Measurements from ENCODE around the gene MYBBP1A. TPM values are rescaled to one million over a fixed set of nuclear protein-coding genes. Genes with fewer than 3 reads are reported as not detected.

The MYBBP1A gene
- total RNA-seq, 5 donors from 2014 or later (not counting 1 experiment from before 2014, with no cell fraction given), result 57.0 to 102 (median 94.2) TPM

DNA sequence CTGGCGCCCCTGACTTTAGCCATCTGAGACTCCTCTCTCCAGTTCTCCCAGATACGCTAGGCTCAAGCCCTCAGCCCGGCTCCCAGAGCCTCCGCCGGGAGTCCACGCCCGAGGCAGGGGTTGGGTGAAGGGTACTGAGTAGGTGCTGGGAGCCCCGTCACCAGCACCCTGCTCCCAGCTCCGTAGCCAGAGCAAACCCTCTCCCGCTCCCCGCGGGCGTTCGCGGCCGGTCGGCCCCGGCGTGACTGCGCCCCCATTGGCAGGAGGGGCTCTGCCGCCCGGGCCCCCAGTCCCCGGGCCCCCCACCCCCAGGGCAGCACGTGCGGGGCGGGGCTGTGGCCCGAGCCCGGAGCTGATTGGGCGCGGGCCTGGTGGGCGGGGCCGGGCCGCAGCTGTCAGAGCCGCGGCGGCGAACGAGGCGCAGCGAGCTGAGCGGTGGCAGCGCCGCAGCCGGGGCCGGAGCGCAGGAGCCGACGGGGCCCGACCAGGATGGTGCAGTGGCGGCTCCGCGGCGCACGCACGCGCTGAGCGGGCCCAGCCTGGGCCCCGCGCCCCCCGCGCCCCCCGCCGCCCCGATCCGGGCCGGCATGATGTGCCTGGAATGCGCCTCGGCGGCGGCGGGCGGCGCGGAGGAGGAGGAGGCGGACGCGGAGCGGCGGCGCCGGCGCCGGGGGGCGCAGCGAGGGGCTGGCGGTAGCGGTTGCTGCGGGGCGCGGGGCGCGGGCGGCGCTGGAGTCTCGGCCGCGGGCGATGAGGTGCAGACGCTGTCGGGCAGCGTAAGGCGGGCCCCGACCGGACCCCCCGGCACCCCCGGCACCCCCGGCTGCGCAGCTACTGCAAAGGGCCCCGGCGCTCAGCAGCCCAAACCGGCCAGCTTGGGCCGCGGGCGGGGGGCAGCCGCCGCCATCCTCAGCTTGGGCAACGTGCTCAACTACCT, 56.5 kb downstream of the MYBBP1A start, which contains the start of gene SPNS2:
Gene SPNS2 (plus strand): TSS at position 421 of the 937 bp plus-strand sequence. CDS start 167 bp downstream, at position 588.
- Histone ChIP-seq H3K4me3 (ENCODE audit: control insufficient read depth in 1 of 2, extremely low read depth in 1 of 2, low read length in 1 of 2) (peak within 1 kb of the TSS; percentile 41 to 65), H3K27ac (ENCODE audit: low read length) (no peak within 1 kb of the TSS), H3K36me3 (ENCODE audit: control insufficient read depth in 2 of 2, extremely low read depth in 1 of 2, insufficient read depth in 1 of 2, low read length in 1 of 2) (no peaks in the 10 kb centered on the region), H3K27me3 (replicated peaks in 1 of 2; ENCODE audit: control insufficient read depth in 2 of 2, extremely low read depth in 1 of 2, insufficient read depth in 2 of 2, low read length in 1 of 2) (peaks cover 0 to 49% of the 10 kb centered on the region in 2 experiments), H3K9me3 (no peaks in the 10 kb centered on the region), H3K4me1 (ENCODE audit: control insufficient read depth in 1 of 2, extremely low read depth in 1 of 2, insufficient read depth in 2 of 2, low read length in 2 of 2) (peaks cover 4 to 36% of the 10 kb centered on the region in 2 experiments)
- Mint-ChIP-seq H3K27me3 (peaks cover 14 to 30% of the 10 kb centered on the region in 2 donors), H3K27ac (no peak within 1 kb of the TSS), H3K9me3 (no peaks in the 10 kb centered on the region), H3K4me3 (peak within 1 kb of the TSS; percentile 67 to 84 (median 78)), H3K36me3 (no peaks in the 10 kb centered on the region), H3K4me1 (peaks cover 16 to 25% (median 18%) of the 10 kb centered on the region in 3 donors)
- ATAC-seq (replicated peaks in 1 of 4) (peak; percentile 91 to 95 (median 94)), DNase-seq (peak in 34 of 35 experiments; percentile 8 to 80 (median 46))
- under 1% methylated on average over 106 of the region's 117 CpGs for WGBS (ENCODE audit: insufficient coverage)
- ChIA-PET CTCF (interaction anchor here in 1 of 2 donors (0.6 to 1.3 kb wide), 2 partner anchors 68 to 75 kb away, joined by 4 to 6 read pairs; no protein-coding TSS in a partner anchor), POLR2A (interaction anchor here in 1 of 2 donors (0.7 kb wide), 1 partner anchor 401 kb away, joined by 4 read pairs; no protein-coding TSS in a partner anchor)

DNA sequence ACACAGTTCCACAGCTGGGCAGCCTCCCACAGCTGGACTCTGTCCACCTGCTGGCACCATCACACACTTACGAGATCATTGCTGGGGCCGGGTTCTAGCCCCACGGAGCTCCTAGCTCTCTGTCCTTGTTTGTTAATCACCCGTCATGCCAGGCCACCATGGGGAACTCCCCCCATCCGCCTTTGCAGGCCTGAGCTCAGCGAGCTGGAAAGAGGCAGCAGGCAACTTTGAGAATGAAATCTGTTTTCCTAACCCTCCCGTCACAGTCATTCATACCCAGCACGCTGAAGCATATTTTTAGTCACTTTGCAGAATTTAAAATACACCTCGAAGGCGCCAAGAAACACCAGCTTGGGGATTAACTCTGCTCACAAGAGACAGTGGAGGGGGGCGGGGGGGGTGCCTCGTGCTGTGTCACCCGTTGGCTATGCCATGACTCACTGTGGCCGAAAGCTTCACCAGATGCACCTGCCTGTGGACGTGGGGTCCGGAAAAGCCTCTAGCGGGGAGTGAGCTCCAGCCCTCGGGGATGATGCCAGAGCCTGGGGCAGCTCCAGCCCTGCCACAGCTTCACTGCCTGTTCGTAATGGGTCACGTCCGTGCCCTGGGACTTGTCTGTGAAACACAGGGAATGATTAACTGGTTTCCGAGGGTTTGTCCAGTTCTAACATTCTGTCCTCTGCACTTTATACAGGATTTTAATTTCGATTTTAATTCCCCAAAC, 57.9 kb downstream of the MYBBP1A start:
- DNase-seq (no peak), ATAC-seq (replicated peaks in 1 of 4) (no peak)
- POLR2A ChIA-PET, result no interaction called here
- WGBS (ENCODE audit: insufficient coverage), result 79% methylated on average over 19 of the region's 23 CpGs
- CTCF ChIA-PET, result no interaction called here
- no peaks in the 10 kb centered on the region for H3K36me3 ChIP-seq (ENCODE audit: control insufficient read depth in 2 of 2, extremely low read depth in 1 of 2, insufficient read depth in 1 of 2, low read length in 1 of 2)
- Mint-ChIP-seq H3K4me3 (peak overlapping the region; percentile 4 to 41 (median 37)), H3K36me3 (no peaks in the 10 kb centered on the region), H3K4me1 (peaks cover 21 to 34% (median 25%) of the 10 kb centered on the region in 3 donors), H3K9me3 (no peaks in the 10 kb centered on the region), H3K27ac (no peak overlapping the region), H3K27me3 (peaks cover 9 to 22% of the 10 kb centered on the region in 2 donors)
- H3K27ac ChIP-seq (ENCODE audit: low read length), result no peak overlapping the region
- no peaks in the 10 kb centered on the region for H3K9me3 ChIP-seq
- H3K4me3 ChIP-seq (ENCODE audit: control insufficient read depth in 1 of 2, extremely low read depth in 1 of 2, low read length in 1 of 2), result no peak overlapping the region
- H3K4me1 ChIP-seq (ENCODE audit: control insufficient read depth in 1 of 2, extremely low read depth in 1 of 2, insufficient read depth in 2 of 2, low read length in 2 of 2), result peaks cover 2 to 34% of the 10 kb centered on the region in 2 experiments
- peaks cover 0 to 34% of the 10 kb centered on the region in 2 experiments for H3K27me3 ChIP-seq (replicated peaks in 1 of 2; ENCODE audit: control insufficient read depth in 2 of 2, extremely low read depth in 1 of 2, insufficient read depth in 2 of 2, low read length in 1 of 2)

DNA sequence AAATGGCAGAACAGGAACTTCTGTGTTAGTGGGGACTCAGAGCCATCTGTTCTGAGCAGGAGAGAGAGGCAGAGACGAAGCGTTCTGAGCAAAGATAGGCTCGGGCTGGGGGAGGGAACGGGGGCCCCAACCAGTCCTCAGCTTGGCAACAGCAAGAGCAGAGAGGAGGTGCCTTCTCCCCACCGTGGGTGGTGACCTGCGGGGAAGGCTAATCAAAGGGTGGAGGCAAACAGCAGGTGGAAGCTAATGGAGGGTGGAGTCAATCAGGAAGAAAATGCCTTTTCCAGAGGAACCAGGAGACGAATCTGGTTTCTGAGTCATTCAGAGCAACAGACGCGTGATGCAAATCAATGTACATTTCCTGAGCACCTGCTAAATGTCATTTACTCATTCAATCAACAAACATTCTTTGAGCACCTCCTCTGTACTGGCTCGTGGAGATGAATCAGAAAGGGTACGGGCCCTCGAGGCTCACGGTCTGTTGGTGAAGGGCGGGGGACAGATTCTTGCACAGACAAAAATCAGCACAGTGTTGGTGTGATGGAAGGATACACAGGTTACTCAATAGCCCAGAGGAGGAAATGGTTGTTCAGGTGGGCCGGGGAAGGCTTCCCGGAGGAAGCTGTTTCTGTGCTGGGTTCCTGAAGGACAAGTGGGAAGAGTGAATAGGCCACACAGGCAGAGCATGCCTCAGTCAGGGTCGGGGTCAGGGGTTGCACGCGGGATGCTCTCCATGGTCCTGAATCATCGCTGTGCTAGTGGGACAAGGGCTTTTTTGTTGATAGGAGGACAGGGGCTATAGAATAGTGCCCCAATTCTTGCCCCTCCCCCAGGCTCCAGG, 62.2 kb downstream of the MYBBP1A start:
- H3K27ac Mint-ChIP-seq, result no peak overlapping the region
- peaks cover 0 to 3% of the 10 kb centered on the region in 2 experiments for H3K27me3 ChIP-seq (replicated peaks in 1 of 2; ENCODE audit: control insufficient read depth in 2 of 2, extremely low read depth in 1 of 2, insufficient read depth in 2 of 2, low read length in 1 of 2)
- ATAC-seq (replicated peaks in 1 of 4), result no peak
- no peak overlapping the region for H3K4me3 Mint-ChIP-seq
- H3K27me3 Mint-ChIP-seq, result no peaks in the 10 kb centered on the region
- POLR2A ChIA-PET, result interaction anchor here in 1 of 2 donors (0.6 kb wide), 1 partner anchor 71 kb away, joined by 6 read pairs; no protein-coding TSS in a partner anchor
- CTCF ChIA-PET, result no interaction called here
- H3K4me1 Mint-ChIP-seq, result peaks cover 6 to 16% (median 12%) of the 10 kb centered on the region in 3 donors
- H3K36me3 Mint-ChIP-seq, result no peaks in the 10 kb centered on the region
- peak in 13 of 35 experiments; percentile 15 to 49 (median 25) for DNase-seq
- no peak overlapping the region for H3K4me3 ChIP-seq (ENCODE audit: control insufficient read depth in 1 of 2, extremely low read depth in 1 of 2, low read length in 1 of 2)
- H3K36me3 ChIP-seq (ENCODE audit: control insufficient read depth in 2 of 2, extremely low read depth in 1 of 2, insufficient read depth in 1 of 2, low read length in 1 of 2), result no peaks in the 10 kb centered on the region
- no peak overlapping the region for H3K27ac ChIP-seq (ENCODE audit: low read length)
- WGBS (ENCODE audit: insufficient coverage), result 58% methylated on average over 10 of the region's 20 CpGs
- H3K9me3 ChIP-seq, result no peaks in the 10 kb centered on the region
- H3K9me3 Mint-ChIP-seq, result no peaks in the 10 kb centered on the region
- H3K4me1 ChIP-seq (ENCODE audit: control insufficient read depth in 1 of 2, extremely low read depth in 1 of 2, insufficient read depth in 2 of 2, low read length in 2 of 2), result peaks cover 0 to 2% of the 10 kb centered on the region in 2 experiments

DNA sequence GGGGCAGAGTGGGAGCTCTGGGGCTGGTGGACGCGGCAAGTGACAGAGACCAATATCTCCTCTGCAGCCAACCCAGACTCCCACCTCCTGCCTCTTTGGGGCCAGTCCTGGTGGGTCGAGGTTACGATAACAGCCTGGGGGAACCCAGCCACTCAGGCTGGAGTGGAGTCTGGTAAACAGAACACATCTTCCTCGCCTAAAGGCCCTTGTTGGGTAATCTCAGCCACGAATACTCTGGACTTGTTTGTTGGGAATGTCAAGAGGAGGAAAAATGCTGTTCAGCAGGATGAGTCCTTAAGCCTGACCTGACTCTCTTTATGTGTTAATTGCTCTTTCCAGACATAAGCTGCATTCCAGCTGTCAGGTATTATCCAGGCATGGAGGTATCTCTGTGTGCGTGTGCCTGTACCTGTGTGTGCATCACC, 64.5 kb downstream of the MYBBP1A start:
- H3K27ac ChIP-seq (ENCODE audit: low read length), result no peak overlapping the region
- H3K27ac Mint-ChIP-seq, result no peak overlapping the region
- no peaks in the 10 kb centered on the region for H3K9me3 Mint-ChIP-seq
- no peak overlapping the region for H3K4me3 ChIP-seq (ENCODE audit: control insufficient read depth in 1 of 2, extremely low read depth in 1 of 2, low read length in 1 of 2)
- no peak overlapping the region for H3K4me3 Mint-ChIP-seq
- peaks cover 0 to 17% of the 10 kb centered on the region in 2 experiments for H3K4me1 ChIP-seq (ENCODE audit: control insufficient read depth in 1 of 2, extremely low read depth in 1 of 2, insufficient read depth in 2 of 2, low read length in 2 of 2)
- peaks cover 0 to 4% of the 10 kb centered on the region in 2 experiments for H3K27me3 ChIP-seq (replicated peaks in 1 of 2; ENCODE audit: control insufficient read depth in 2 of 2, extremely low read depth in 1 of 2, insufficient read depth in 2 of 2, low read length in 1 of 2)
- H3K36me3 Mint-ChIP-seq, result no peaks in the 10 kb centered on the region
- H3K36me3 ChIP-seq (ENCODE audit: control insufficient read depth in 2 of 2, extremely low read depth in 1 of 2, insufficient read depth in 1 of 2, low read length in 1 of 2), result no peaks in the 10 kb centered on the region
- peaks cover 21 to 35% (median 28%) of the 10 kb centered on the region in 3 donors for H3K4me1 Mint-ChIP-seq
- no peak for DNase-seq
- POLR2A ChIA-PET, result no interaction called here
- no peaks in the 10 kb centered on the region for H3K27me3 Mint-ChIP-seq
- CTCF ChIA-PET, result interaction anchor here in 1 of 2 donors (0.6 kb wide), 1 partner anchor 16 kb away, joined by 3 read pairs; no protein-coding TSS in a partner anchor
- no peak for ATAC-seq (replicated peaks in 1 of 4)
- 93% methylated on average over 3 of the region's 7 CpGs for WGBS (ENCODE audit: insufficient coverage)
- no peaks in the 10 kb centered on the region for H3K9me3 ChIP-seq

DNA sequence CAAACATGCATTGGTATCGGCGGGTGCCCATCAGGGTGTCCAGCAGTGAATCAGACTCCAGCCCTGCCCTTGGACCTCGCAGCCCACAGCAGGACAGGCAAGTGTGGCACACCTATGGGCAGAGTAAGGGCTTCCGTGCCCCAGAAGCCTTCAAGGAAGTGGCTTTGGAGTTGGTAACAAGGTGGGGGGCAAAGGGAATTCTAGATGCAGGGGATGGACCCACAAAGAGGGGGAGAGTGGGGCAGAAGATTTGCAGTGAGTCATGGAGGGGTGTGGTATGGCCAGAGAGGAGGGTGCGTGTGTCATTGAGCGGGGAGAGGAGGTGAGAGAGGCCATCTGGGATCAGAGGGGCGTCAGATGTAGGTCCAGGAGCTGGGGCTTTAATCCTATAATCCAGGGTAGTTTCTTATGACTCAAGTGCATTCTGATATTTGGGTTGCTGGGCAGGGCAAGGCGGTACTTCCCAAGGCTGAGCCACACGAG, 65.0 kb downstream of the MYBBP1A start:
- 91% methylated on average over 8 of the region's 9 CpGs for WGBS (ENCODE audit: insufficient coverage)
- ChIA-PET CTCF (no interaction called here), POLR2A (no interaction called here)
- Histone ChIP-seq H3K4me3 (ENCODE audit: control insufficient read depth in 1 of 2, extremely low read depth in 1 of 2, low read length in 1 of 2) (no peak overlapping the region), H3K36me3 (ENCODE audit: control insufficient read depth in 2 of 2, extremely low read depth in 1 of 2, insufficient read depth in 1 of 2, low read length in 1 of 2) (no peaks in the 10 kb centered on the region), H3K9me3 (no peaks in the 10 kb centered on the region), H3K27me3 (replicated peaks in 1 of 2; ENCODE audit: control insufficient read depth in 2 of 2, extremely low read depth in 1 of 2, insufficient read depth in 2 of 2, low read length in 1 of 2) (peaks cover 0 to 4% of the 10 kb centered on the region in 2 experiments), H3K4me1 (ENCODE audit: control insufficient read depth in 1 of 2, extremely low read depth in 1 of 2, insufficient read depth in 2 of 2, low read length in 2 of 2) (peaks cover 0 to 22% of the 10 kb centered on the region in 2 experiments), H3K27ac (ENCODE audit: low read length) (no peak overlapping the region)
- no peaks in the 10 kb centered on the region for H3K36me3 Mint-ChIP-seq
- DNase-seq, result no peak
- H3K4me3 Mint-ChIP-seq, result no peak overlapping the region
- no peaks in the 10 kb centered on the region for H3K27me3 Mint-ChIP-seq
- no peak overlapping the region for H3K27ac Mint-ChIP-seq
- no peak for ATAC-seq (replicated peaks in 1 of 4)
- H3K9me3 Mint-ChIP-seq, result no peaks in the 10 kb centered on the region
- peaks cover 25 to 40% (median 32%) of the 10 kb centered on the region in 3 donors for H3K4me1 Mint-ChIP-seq

All from T-cell (primary cell).